Neural progenitor cell (in vitro differentiated cells): Measurements from ENCODE around the gene HTR6. TPM values are rescaled to one million over a fixed set of nuclear protein-coding genes. Genes with fewer than 3 reads are reported as not detected.

Source experiments
- DNase-seq: peaks from one replicate; pipeline ENCODE4 v3.0.0-alpha.2; 2016; ENCODE audit warnings: low spot score
- H2AFZ ChIP-seq: fragments of 200-600 bp; sonication (generic); replicated peaks from 2 replicates; pipeline ENCODE4 v1.6.1; 2016; ENCODE audit warnings: antibody characterized with exemption
- H3F3A ChIP-seq: fragments of 200-600 bp; sonication (generic); 2 replicates; pipeline ENCODE4 v1.6.1; 2016; ENCODE audit warnings: antibody characterized with exemption, low read depth
- H3K27ac ChIP-seq: fragments of 200-600 bp; sonication (generic); 2 replicates; pipeline ENCODE4 v1.5.1; 2016; ENCODE audit warnings: mild to moderate bottlenecking
- H3K27me3 ChIP-seq: fragments of 200-600 bp; sonication (generic); 2 replicates; pipeline ENCODE4 v1.6.1; 2016; ENCODE audit warnings: mild to moderate bottlenecking, moderate library complexity
- H3K36me3 ChIP-seq: fragments of 200-600 bp; sonication (generic); 2 replicates; pipeline ENCODE4 v1.5.1; 2016
- H3K4me1 ChIP-seq: fragments of 200-600 bp; sonication (generic); 2 replicates; pipeline ENCODE4 v1.6.1; 2016; ENCODE audit warnings: mixed run types
- H3K4me2 ChIP-seq: fragments of 200-600 bp; sonication (generic); 2 replicates; pipeline ENCODE4 v1.6.1; 2016
- H3K4me3 ChIP-seq: fragments of 200-600 bp; sonication (generic); 2 replicates; pipeline ENCODE4 v1.5.1; 2016
- H3K79me2 ChIP-seq: fragments of 200-600 bp; sonication (generic); 2 replicates; pipeline ENCODE4 v1.6.1; 2016; ENCODE audit warnings: low read depth
- H3K9ac ChIP-seq: fragments of 200-600 bp; sonication (generic); 2 replicates; pipeline ENCODE4 v1.6.1; 2016
- H3K9me3 ChIP-seq: fragments of 200-600 bp; sonication (generic); 2 replicates; pipeline ENCODE4 v1.5.1; 2016; ENCODE audit warnings: low read depth
- H4K20me1 ChIP-seq: fragments of 200-600 bp; sonication (generic); 2 replicates; pipeline ENCODE4 v1.6.1; 2016; ENCODE audit warnings: low read depth
- H3K27ac Mint-ChIP-seq: 3 replicates; pipeline ENCODE4 v1.8.0; 2021; ENCODE audit warnings: mixed read lengths
- H3K27me3 Mint-ChIP-seq: 2 replicates; pipeline ENCODE4 v1.8.0; 2022; ENCODE audit warnings: low read depth, mild to moderate bottlenecking, inconsistent platforms, moderate library complexity, mixed read lengths; ENCODE audit not compliant: insufficient read depth
- H3K36me3 Mint-ChIP-seq: 3 replicates; pipeline ENCODE4 v1.8.0; 2021; ENCODE audit warnings: mixed read lengths
- H3K4me1 Mint-ChIP-seq: 3 replicates; pipeline ENCODE4 v1.8.0; 2021; ENCODE audit warnings: mixed read lengths
- H3K4me3 Mint-ChIP-seq: 3 replicates; pipeline ENCODE4 v1.8.0; 2021; ENCODE audit warnings: mild to moderate bottlenecking, moderate library complexity, mixed read lengths
- H3K9me3 Mint-ChIP-seq: 3 replicates; pipeline ENCODE4 v1.8.0; 2020; ENCODE audit warnings: mixed read lengths
- EZH2 ChIP-seq: fragments of 200-600 bp; sonication (generic); IDR thresholded peaks from 2 replicates; pipeline ENCODE4 v1.6.1; 2017; ENCODE audit warnings: antibody characterized with exemption, mild to moderate bottlenecking, moderate library complexity
- EZH2phosphoT487 ChIP-seq: fragments of 200-600 bp; sonication (generic); IDR thresholded peaks from 2 replicates; pipeline ENCODE4 v1.6.1; 2017; ENCODE audit warnings: antibody characterized with exemption
- total RNA-seq: library from RNA; depleted of rRNA; stranded (reverse); fragments of >200 nt; gene quantifications from 2 replicates; pipeline ENCODE4 v1.2.3, GENCODE V29; 2015; ENCODE audit warnings: low replicate concordance
- TF ChIP-seq, protein P1 (sequence below): fragments of 200-600 bp; sonication (generic); IDR thresholded peaks from 2 replicates; pipeline ENCODE4 v1.5.1; 2017; ENCODE audit warnings: antibody characterized with exemption, mild to moderate bottlenecking

The HTR6 gene
- total RNA-seq, 1 donor from 2014 or later: not detected

DNA sequence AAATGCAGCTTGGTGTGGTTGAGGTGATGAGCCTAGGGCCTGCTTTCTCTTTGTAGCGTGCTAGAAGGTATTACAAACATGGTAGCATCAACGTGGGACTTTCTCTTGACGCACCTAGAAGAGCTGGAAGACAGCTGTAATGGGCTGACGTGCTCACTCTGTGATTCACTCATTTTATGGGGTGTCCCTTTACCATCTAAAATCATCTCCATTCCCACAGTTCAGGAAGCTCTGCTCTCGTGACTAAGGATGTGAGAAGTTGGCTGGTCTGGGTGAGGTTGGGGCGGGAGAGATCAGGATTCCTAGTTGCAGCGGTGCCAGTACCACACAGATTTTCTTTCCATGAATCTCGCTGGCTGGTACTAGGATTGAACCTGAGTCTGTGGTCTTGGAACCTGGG is 4.2 kb downstream of the HTR6 start:
- Mint-ChIP-seq H3K27ac (no peak overlapping the region), H3K36me3 (no peaks in the 10 kb centered on the region), H3K27me3 (peaks cover 55% of the 10 kb centered on the region), H3K9me3 (no peaks in the 10 kb centered on the region), H3K4me1 (peaks cover 2% of the 10 kb centered on the region), H3K4me3 (no peak overlapping the region)
- TF ChIP-seq EZH2: no peak
- TF ChIP-seq EZH2phosphoT487: no peak
- TF ChIP-seq, protein P1, sequence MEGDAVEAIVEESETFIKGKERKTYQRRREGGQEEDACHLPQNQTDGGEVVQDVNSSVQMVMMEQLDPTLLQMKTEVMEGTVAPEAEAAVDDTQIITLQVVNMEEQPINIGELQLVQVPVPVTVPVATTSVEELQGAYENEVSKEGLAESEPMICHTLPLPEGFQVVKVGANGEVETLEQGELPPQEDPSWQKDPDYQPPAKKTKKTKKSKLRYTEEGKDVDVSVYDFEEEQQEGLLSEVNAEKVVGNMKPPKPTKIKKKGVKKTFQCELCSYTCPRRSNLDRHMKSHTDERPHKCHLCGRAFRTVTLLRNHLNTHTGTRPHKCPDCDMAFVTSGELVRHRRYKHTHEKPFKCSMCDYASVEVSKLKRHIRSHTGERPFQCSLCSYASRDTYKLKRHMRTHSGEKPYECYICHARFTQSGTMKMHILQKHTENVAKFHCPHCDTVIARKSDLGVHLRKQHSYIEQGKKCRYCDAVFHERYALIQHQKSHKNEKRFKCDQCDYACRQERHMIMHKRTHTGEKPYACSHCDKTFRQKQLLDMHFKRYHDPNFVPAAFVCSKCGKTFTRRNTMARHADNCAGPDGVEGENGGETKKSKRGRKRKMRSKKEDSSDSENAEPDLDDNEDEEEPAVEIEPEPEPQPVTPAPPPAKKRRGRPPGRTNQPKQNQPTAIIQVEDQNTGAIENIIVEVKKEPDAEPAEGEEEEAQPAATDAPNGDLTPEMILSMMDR: no peak
- Histone ChIP-seq H3K9ac (no peak overlapping the region), H3K79me2 (no peaks in the 10 kb centered on the region), H4K20me1 (peaks cover 16% of the 10 kb centered on the region), H2AFZ (no peak overlapping the region), H3K4me3 (no peak overlapping the region), H3K36me3 (no peaks in the 10 kb centered on the region), H3K27me3 (peaks cover 57% of the 10 kb centered on the region), H3K4me2 (no peak overlapping the region), H3K4me1 (no peaks in the 10 kb centered on the region), H3K9me3 (no peaks in the 10 kb centered on the region), H3F3A (peaks cover 13% of the 10 kb centered on the region), H3K27ac (no peak overlapping the region)
- no peak for DNase-seq

DNA sequence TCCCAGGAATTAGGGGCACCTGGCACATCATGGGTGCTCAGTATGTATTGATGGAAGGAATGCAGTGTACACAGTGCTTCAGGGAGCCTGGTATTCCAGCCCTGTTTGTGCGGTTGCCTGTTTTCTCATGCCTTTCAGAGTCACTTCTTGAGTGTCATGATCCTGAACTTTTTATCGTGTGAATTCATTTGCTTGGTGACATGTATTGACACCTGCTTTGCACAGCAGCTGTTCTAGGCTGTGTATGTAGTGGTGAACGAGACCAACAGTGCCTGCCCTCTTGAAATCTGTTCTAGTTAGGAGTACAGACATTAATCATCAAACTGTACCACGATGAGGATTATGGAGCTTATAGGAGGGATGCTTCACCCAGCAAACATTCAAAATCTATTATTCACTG is 6.1 kb downstream of the HTR6 start:
- peaks cover 2% of the 10 kb centered on the region for H3K4me1 Mint-ChIP-seq
- Histone ChIP-seq H3K79me2 (no peaks in the 10 kb centered on the region), H3K9me3 (no peaks in the 10 kb centered on the region), H3K4me3 (no peak overlapping the region), H3F3A (peaks cover 6% of the 10 kb centered on the region), H3K27ac (no peak overlapping the region), H2AFZ (no peak overlapping the region), H3K4me2 (no peak overlapping the region), H3K4me1 (no peaks in the 10 kb centered on the region), H3K9ac (no peak overlapping the region), H3K27me3 (peaks cover 51% of the 10 kb centered on the region), H3K36me3 (no peaks in the 10 kb centered on the region), H4K20me1 (peaks cover 12% of the 10 kb centered on the region)
- H3K27ac Mint-ChIP-seq: no peak overlapping the region
- H3K36me3 Mint-ChIP-seq: no peaks in the 10 kb centered on the region
- DNase-seq: no peak
- H3K4me3 Mint-ChIP-seq: no peak overlapping the region
- peaks cover 50% of the 10 kb centered on the region for H3K27me3 Mint-ChIP-seq
- H3K9me3 Mint-ChIP-seq: no peaks in the 10 kb centered on the region
- TF ChIP-seq EZH2phosphoT487: no peak
- TF ChIP-seq, protein P1: no peak
- TF ChIP-seq EZH2: no peak

DNA sequence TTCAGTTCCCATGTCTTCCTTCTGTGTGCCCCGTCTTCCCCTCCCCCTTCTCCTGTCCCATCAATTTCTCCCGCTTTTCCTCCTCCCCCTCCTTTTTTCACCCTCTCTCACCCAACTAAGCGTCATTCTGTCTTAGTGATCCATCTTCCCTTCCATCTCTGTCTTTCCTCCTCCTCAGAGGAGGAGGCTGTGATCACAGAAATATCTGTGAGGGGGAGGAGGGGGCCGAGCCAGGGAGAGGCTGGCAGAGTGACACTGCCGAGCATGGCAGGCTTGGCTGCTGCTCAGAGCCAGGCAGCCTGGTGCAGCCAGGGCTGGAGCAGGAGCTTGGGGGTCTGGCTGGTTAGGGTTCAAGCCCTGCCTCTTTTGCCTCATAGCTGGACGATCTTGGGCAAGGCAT is 7.6 kb downstream of the HTR6 start:
- Mint-ChIP-seq H3K9me3 (no peaks in the 10 kb centered on the region), H3K36me3 (no peaks in the 10 kb centered on the region), H3K4me1 (no peaks in the 10 kb centered on the region), H3K4me3 (no peak overlapping the region), H3K27me3 (peaks cover 40% of the 10 kb centered on the region), H3K27ac (no peak overlapping the region)
- Histone ChIP-seq H3K4me1 (no peaks in the 10 kb centered on the region), H4K20me1 (peaks cover 12% of the 10 kb centered on the region), H3K9ac (no peak overlapping the region), H3K27ac (no peak overlapping the region), H3K9me3 (no peaks in the 10 kb centered on the region), H3K4me2 (no peak overlapping the region), H2AFZ (no peak overlapping the region), H3K27me3 (peaks cover 42% of the 10 kb centered on the region), H3F3A (no peaks in the 10 kb centered on the region), H3K36me3 (no peaks in the 10 kb centered on the region), H3K79me2 (no peaks in the 10 kb centered on the region), H3K4me3 (no peak overlapping the region)
- TF ChIP-seq EZH2 (no peak), EZH2phosphoT487 (no peak)
- TF ChIP-seq, protein P1: no peak
- no peak for DNase-seq

DNA sequence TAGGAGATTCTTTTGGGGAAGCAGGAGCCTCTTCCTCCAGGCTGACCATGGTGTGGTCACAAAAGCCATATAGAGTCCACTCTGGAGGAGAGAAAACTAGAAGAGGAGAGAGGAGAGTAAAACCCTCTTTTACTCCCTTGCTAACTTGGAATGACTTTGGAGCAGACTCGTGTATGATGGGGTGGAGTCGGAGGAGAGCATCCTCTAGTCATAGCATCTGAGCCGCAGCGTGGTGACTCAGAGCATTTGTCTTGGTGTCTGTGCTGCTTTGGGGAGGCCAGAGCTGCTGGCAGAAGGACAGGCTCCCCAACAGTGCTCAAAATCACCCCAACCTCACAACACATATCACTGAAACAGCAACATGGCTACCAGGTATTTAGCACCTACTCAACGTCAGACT is 11.1 kb downstream of the HTR6 start:
- H3K4me2 ChIP-seq: no peak overlapping the region
- H3K27ac ChIP-seq: no peak overlapping the region
- H3K27me3 Mint-ChIP-seq: peaks cover 19% of the 10 kb centered on the region
- H3K36me3 Mint-ChIP-seq: no peaks in the 10 kb centered on the region
- no peaks in the 10 kb centered on the region for H3F3A ChIP-seq
- no peak overlapping the region for H3K4me3 ChIP-seq
- no peaks in the 10 kb centered on the region for H3K79me2 ChIP-seq
- peaks cover 18% of the 10 kb centered on the region for H3K27me3 ChIP-seq
- peaks cover 12% of the 10 kb centered on the region for H4K20me1 ChIP-seq
- peak overlapping the region; percentile 15 for H3K4me3 Mint-ChIP-seq
- H3K4me1 Mint-ChIP-seq: no peaks in the 10 kb centered on the region
- H3K27ac Mint-ChIP-seq: no peak overlapping the region
- H2AFZ ChIP-seq: no peak overlapping the region
- no peaks in the 10 kb centered on the region for H3K9me3 ChIP-seq
- H3K36me3 ChIP-seq: no peaks in the 10 kb centered on the region
- no peak for TF ChIP-seq EZH2
- no peak for TF ChIP-seq EZH2phosphoT487
- TF ChIP-seq, protein P1: no peak
- H3K9me3 Mint-ChIP-seq: no peaks in the 10 kb centered on the region
- H3K9ac ChIP-seq: no peak overlapping the region
- no peak for DNase-seq
- H3K4me1 ChIP-seq: no peaks in the 10 kb centered on the region
